Subcutaneous adipose tissue (tissue), 4 donors: ENCODE results near the gene FMN1. TPM values are rescaled to one million over a fixed set of nuclear protein-coding genes. Genes with fewer than 3 reads are reported as not detected.

Source experiments
- CTCF ChIP-seq: fragments of 450-650 bp; IDR thresholded peaks from one replicate; pipeline ENCODE4 v1.5.1; 2016; ENCODE audit warnings: low read depth, mild to moderate bottlenecking, control low read depth, antibody characterized with exemption, moderate library complexity
- total RNA-seq, 4 donors: library from RNA; depleted of rRNA; stranded (reverse); fragments of >200 nt; gene quantifications; one replicate each; pipeline ENCODE4 v1.1.0, GENCODE V29; 2016

FMN1 gene
- total RNA-seq, 4 donors from 2014 or later: 15.6 to 76.7 (median 53.9) TPM

GRCh38 chr15:32855942-32856341 lies 338.6 kb downstream of the FMN1 start:
- no peak for TF ChIP-seq CTCF

DNA sequence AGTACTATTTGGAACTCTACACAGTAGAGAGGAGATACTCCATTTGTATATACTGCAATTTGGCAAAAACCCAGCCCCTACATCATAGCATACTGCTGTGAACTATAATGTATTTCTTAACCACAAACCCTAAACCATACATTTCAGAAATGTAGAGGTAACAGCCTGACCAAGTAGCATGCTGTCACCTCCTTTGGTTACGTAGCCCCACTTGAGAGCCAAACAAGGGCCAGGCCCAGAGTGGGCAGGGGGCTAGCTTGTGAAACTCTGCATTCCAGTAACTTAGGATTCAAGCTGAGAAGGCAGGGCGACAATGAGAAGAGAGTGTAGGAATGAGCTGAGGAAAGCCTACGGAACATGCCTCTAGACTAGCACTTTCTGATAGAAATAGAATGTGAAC lies 340.9 kb downstream of the FMN1 start:
- no peak for TF ChIP-seq CTCF

DNA sequence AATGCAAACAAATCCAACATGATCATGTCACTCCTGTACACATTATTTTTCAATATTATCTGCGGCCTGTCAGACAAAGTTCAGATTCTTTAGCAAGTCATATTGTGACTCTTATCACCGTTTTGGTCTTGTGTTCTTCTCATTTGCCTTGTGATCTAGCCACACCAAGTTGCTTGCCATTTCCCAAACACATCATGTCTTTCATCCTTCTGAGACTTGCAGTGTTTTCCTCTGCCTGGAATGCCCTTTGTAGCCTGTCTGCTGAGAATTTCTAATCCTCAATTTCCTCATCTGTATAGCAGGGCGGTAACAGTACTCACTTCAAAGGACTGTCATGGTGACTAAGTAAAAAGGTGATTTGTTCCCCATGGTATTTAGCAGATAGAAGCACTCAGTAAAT lies 341.7 kb downstream of the FMN1 start:
- TF ChIP-seq CTCF: no peak

DNA sequence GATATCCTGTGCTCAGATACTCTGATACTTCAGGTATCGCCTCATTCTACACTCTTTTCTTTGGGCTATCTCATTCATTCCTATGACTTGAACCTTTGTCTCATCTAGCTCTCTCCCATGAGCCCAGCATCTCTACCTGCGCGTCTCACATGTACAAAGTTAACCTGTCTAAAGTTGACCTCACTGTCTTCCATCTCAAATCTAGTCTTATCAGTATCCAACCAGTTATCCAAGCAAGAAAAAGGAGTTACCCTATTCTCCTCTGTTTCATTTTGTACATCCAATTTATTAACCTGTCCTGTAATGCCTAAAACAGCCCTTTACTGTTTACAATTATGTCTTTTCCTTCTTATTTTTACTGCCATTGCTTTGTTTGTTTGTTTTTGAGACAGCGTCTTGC lies 342.5 kb downstream of the FMN1 start:
- TF ChIP-seq CTCF: no peak

- TF ChIP-seq CTCF: no peak
These were observed 342.9 kb downstream of the FMN1 start for GRCh38 chr15:32851572-32851971.

- TF ChIP-seq CTCF: no peak
These were observed 344.5 kb downstream of the FMN1 start for GRCh38 chr15:32849769-32850668.

DNA sequence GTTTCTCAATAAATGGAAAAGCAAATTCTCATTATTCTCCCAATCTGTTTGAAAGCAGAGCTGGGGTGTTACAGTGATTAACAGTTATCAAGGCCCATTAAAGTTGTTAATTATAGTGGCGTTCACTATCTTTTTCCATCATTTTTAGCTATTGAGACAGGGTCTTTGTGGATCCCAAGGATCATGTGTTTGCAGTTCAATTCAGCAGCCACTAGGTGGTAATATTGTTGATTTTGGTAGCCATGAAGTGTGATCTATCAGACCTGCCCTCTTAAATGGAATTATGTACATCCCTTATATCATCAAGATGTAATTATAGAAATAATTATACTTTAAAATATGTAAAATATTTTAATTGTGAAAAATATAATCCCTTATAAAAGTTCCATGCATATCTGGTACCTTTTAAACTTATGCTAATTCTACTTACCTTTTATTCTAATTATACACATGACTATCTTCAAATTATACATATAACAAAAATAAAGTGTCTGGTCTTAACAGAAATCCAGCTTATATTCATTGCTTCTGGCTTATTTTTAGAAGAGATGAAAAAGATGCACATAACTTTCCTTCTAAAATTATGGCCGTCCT lies 350.3 kb downstream of the FMN1 start:
- no peak for TF ChIP-seq CTCF
